ENCODE measurements around the gene ARID4B. TPM values are rescaled to one million over a fixed set of nuclear protein-coding genes. Genes with fewer than 3 reads are reported as not detected.
"Not testable (repeated sequence)": the region's sequence is repeated elsewhere in the genome, so short reads cannot be mapped to it uniquely, and the experiment has no call there.

ARID4B gene
- total RNA-seq (2014; rRNA removed; shearing (Covaris generic)): 30.3 and 34.6 TPM in 2 replicates

DNA sequence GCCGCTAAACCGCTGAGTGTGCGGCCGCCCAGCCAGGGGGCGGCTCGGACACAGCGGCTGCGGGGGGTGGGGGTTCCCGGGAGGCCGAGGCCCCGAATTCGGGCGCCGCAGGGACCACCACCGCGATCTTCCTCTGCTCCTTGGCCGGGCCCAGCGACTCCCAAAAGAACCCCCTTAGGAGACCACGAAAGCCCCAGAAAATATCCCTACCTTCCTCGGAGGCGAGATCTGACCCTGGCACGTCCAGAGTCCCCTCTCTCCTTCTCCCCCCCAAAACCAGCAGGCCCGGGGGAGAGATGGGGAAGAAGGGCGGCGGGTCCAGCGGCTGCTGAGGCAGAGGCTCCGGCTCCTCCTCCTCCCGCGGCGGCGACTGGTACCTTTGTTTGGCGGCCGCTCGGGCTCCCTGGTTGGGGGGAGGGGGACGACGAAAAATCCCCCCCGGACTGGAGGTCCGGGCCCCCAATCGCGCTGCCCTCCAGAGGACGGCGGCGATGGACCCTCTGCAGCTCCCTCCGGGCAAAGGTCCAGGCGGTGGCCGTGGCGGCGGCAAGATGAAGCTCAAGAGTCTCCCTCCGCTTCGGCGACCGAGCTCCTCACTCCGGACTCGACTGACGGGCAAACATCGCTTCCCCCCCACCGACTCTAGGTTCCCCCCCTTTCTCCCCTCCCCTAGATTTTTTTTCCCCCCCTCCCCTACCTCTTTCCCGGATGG is at the start of gene ARID4B:
Gene ARID4B, minus strand, starts transcription at position 621 of the 712 bp plus-strand sequence. CDS start 1,260 bp downstream, outside the sequence.
- Histone ChIP-seq H3K36me3 (no peaks in the 10 kb centered on the region; the same call in 1 of the 2 replicates), H3K27ac (peak within 1 kb of the TSS; percentile 90), H3K9me3 (replicated peaks) (no peaks in the 10 kb centered on the region), H3K27me3 (no peaks in the 10 kb centered on the region), H3K4me3 (peak within 1 kb of the TSS; percentile 91), H3K4me1 (peaks cover 5% of the 10 kb centered on the region; the same call in 1 of the 2 replicates)
- no peak for DNase-seq

DNA sequence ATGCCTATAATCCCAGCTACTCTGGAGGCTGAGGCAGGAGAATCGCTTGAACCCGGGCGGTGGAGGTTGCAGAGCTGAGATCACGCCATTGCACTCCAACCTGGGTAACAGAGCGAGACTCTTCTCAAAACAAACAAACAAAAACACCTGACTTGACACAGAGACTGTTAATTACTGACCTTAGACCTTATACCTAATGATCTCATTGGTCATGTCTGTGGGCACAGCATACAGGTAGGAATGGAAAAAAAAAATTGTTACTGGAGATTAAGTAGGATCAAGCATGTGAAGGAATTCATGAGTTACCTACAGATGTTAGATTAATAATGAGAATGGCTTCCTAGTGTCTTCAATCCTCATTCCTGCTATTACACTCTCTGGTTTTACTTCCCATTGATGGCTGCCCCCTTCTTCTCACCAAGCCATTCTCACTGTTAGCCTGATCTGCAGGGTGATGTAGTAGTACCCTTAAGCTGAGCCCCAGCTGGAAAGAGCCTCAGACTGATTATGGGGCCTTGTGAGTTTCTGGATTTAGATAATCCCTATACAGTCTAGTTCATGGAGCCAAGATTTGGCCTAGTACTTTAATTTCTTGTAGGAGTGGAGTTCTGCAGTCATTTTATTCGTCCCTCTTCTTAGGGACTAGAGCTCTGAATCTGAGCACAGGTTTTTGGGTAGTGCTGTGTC is 48.1 kb upstream of the ARID4B start:
- Histone ChIP-seq H3K9me3 (replicated peaks) (no peaks in the 10 kb centered on the region), H3K27ac (no peak overlapping the region), H3K27me3 (no peaks in the 10 kb centered on the region), H3K36me3 (peaks cover 9% of the 10 kb centered on the region), H3K4me1 (no peaks in the 10 kb centered on the region), H3K4me3 (no peak overlapping the region)
- DNase-seq: no peak

DNA sequence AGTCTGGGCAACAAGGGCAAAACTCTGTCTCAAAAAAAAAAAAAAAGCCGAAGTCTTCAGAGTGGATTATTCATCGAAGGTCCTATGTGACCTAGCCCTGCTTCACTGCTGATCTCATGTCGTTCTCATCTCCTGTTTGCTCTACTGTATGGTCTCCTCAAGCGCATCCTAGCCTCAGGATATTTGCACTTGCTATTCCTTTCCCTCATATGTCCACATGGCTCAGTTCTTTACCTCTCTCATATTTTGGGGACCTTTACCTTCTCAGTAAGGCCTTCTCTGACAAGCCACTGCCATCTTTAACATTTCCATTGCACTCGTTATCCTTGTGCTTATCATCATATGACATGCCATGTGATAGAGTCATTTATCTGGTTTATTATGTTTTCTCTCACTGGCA is 41.8 kb upstream of the ARID4B start:
- no peak overlapping the region for H3K4me3 ChIP-seq
- H3K27me3 ChIP-seq: no peaks in the 10 kb centered on the region
- DNase-seq: no peak
- H3K9me3 ChIP-seq (replicated peaks): no peaks in the 10 kb centered on the region
- no peaks in the 10 kb centered on the region; the same call in 1 of the 2 replicates for H3K36me3 ChIP-seq
- H3K4me1 ChIP-seq: no peaks in the 10 kb centered on the region
- H3K27ac ChIP-seq: no peak overlapping the region

- Histone ChIP-seq H3K9me3 (replicated peaks) (no peaks in the 10 kb centered on the region), H3K36me3 (no peaks in the 10 kb centered on the region; the same call in 1 of the 2 replicates), H3K27ac (no peak overlapping the region), H3K4me3 (no peak overlapping the region), H3K4me1 (no peaks in the 10 kb centered on the region), H3K27me3 (no peaks in the 10 kb centered on the region)
- DNase-seq: no peak
Observed at GRCh38 chr1:235368428-235368827, 40.4 kb upstream of the ARID4B start.

DNA sequence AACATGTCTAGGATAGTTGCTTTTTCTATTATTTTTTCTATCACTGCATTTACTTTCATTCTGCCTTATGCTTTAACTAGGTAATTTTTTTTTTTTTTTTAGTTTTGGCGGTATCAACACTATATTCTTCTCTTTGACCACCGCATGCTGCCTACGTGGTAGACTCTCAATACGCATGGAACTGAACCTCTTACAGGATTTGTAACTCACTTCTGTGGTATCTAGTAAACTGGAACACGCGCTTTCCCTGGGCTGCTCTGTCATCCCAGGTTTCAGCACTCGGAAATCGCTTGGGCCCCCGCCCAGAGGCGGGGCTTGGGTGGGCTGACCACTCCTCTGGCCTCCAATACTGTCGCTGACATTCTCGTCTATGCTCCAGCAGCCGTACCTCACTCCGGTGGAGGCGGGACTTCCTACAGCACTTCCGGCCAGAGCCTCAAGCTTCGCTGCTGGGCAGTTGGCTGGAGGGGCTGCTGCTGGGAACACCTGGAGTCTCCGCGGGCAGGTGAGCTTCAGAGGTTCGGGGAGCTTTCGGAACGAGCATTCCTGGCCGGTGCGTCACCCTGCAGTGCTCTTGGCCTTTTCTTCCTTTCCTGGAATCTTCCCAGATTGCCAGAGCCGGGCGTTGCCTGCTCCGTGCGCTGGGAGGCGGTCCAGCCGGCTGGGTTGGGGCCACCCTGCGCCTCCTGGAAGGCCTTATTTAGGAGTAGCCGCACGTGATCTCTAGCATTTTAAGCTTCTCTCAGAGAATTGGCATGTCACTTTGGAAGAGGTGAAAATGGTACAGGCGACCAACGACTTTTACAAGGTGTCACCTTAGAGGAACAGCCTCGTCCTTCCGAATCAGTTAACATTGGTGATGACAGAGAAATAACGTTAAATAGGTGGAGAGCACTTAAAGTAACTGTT is 39.3 kb upstream of the ARID4B start, which contains the start of gene TBCE:
Gene TBCE, plus strand, starts transcription at position 428 of the 909 bp plus-strand sequence. CDS start 12,623 bp downstream, outside the sequence.
- Histone ChIP-seq H3K27ac (peak within 1 kb of the TSS; percentile 17; the same call in 1 of the 2 replicates), H3K4me1 (no peaks in the 10 kb centered on the region), H3K4me3 (peak within 1 kb of the TSS; percentile 76), H3K9me3 (replicated peaks) (no peaks in the 10 kb centered on the region), H3K27me3 (no peaks in the 10 kb centered on the region), H3K36me3 (no peaks in the 10 kb centered on the region; the same call in 1 of the 2 replicates)
- DNase-seq: peak; percentile 96 to 97

GRCh38 chr1:235366286-235366685 is 38.3 kb upstream of the ARID4B start:
- no peak overlapping the region for H3K27ac ChIP-seq
- H3K4me1 ChIP-seq: no peaks in the 10 kb centered on the region
- no peaks in the 10 kb centered on the region for H3K36me3 ChIP-seq
- H3K9me3 ChIP-seq (replicated peaks): no peaks in the 10 kb centered on the region
- no peak for DNase-seq
- H3K4me3 ChIP-seq: no peak overlapping the region
- H3K27me3 ChIP-seq: no peaks in the 10 kb centered on the region

- not testable (repeated sequence) for DNase-seq; H3K27ac ChIP-seq; H3K4me1 ChIP-seq; H3K27me3 ChIP-seq; H3K4me3 ChIP-seq; H3K36me3 ChIP-seq; H3K9me3 ChIP-seq (replicated peaks)
Observed at GRCh38 chr1:235364189-235364588, 36.2 kb upstream of the ARID4B start.

GRCh38 chr1:235358899-235359298 is 30.9 kb upstream of the ARID4B start:
- H3K36me3 ChIP-seq: no peaks in the 10 kb centered on the region
- H3K4me3 ChIP-seq: no peak overlapping the region
- no peak for DNase-seq
- peaks cover 8% of the 10 kb centered on the region; the same call in 1 of the 2 replicates for H3K4me1 ChIP-seq
- no peaks in the 10 kb centered on the region for H3K27me3 ChIP-seq
- no peaks in the 10 kb centered on the region for H3K9me3 ChIP-seq (replicated peaks)
- H3K27ac ChIP-seq: no peak overlapping the region

DNA sequence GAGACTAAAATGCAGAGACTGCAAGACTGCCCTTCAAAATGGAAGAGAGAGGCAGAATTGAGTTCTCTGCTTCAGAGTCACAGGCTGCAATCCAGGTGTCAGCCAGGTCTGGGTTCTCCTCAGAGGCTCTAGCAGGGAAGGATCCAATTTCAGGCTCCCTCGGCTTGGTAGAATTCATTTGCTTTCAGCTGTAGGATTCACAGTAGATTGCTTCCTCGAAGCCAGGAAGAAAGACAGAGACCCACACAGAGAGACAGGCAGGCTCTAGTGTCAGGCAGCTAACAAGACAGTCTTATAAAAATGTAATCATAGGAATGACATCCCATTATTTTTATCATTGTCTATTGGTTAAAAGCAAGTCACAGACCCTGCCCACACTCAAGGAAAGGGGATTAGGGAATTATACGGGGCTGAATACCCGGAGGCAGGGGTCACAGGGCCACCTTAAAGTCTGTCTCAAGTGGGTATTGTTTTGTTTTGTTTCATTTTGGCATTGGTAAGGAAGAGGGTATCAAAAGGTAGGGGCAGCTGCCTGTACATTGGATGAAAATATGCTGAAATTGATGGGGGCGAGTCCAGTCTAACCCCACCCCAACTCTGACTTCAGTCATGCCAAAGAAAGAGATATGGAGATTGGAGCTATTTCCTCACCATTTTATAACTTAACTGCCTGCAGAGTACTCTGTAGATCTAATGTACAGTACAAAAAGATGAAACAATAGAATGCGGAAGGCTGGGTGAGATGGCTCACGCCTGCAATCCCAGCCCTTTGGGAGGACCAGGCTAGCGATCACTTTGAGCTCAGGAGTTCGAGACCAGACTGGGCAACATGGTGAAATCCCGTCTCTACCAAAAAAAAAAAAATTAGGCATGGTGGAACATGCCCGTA is 29.8 kb upstream of the ARID4B start:
- H3K27me3 ChIP-seq: no peaks in the 10 kb centered on the region

GRCh38 chr1:235351898-235352297 is 23.9 kb upstream of the ARID4B start:
- Histone ChIP-seq H3K27me3 (no peaks in the 10 kb centered on the region), H3K4me1 (no peaks in the 10 kb centered on the region), H3K36me3 (no peaks in the 10 kb centered on the region), H3K27ac (no peak overlapping the region), H3K9me3 (replicated peaks) (no peaks in the 10 kb centered on the region), H3K4me3 (no peak overlapping the region)
- DNase-seq: no peak

More for the DNA sequence above, 29.8 kb upstream of the ARID4B start:
- no peaks in the 10 kb centered on the region for H3K9me3 ChIP-seq (replicated peaks)
- DNase-seq: peak; percentile 17 to 62
- no peaks in the 10 kb centered on the region for H3K36me3 ChIP-seq
- H3K27ac ChIP-seq: no peak overlapping the region; the same call in 1 of the 2 replicates
- peaks cover 8% of the 10 kb centered on the region; the same call in 1 of the 2 replicates for H3K4me1 ChIP-seq
- peak overlapping the region; percentile 48 for H3K4me3 ChIP-seq

DNA sequence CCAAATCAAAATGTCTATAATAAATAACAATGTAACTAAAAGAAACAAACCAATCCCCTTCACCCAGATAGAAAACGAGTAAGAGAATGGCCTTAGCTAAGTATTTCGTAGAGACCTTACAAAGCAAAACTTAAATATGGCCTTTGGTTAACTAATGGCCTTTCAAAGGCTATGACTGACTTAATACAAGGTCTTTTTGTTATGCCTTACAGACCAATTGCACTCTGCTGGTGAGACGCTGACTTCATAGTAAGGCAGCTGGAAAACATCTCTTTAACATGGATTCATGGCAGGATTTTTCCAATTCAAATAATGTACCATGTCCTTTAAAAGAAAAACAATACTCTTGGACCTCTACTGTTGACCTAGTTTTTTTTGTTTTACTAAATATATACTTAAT is 23.5 kb upstream of the ARID4B start:
- Histone ChIP-seq H3K36me3 (no peaks in the 10 kb centered on the region), H3K4me3 (no peak overlapping the region), H3K9me3 (replicated peaks) (no peaks in the 10 kb centered on the region), H3K27ac (no peak overlapping the region), H3K4me1 (no peaks in the 10 kb centered on the region), H3K27me3 (no peaks in the 10 kb centered on the region)
- DNase-seq: no peak

- DNase-seq: no peak
- Histone ChIP-seq H3K4me1 (no peaks in the 10 kb centered on the region), H3K36me3 (no peaks in the 10 kb centered on the region), H3K9me3 (replicated peaks) (no peaks in the 10 kb centered on the region), H3K4me3 (no peak overlapping the region), H3K27me3 (no peaks in the 10 kb centered on the region), H3K27ac (no peak overlapping the region)
Observed at GRCh38 chr1:235343726-235344125, 15.7 kb upstream of the ARID4B start.

- Histone ChIP-seq H3K27me3 (no peaks in the 10 kb centered on the region), H3K9me3 (replicated peaks) (no peaks in the 10 kb centered on the region), H3K27ac (no peak overlapping the region), H3K36me3 (no peaks in the 10 kb centered on the region; the same call in 1 of the 2 replicates), H3K4me3 (no peak overlapping the region), H3K4me1 (no peaks in the 10 kb centered on the region)
- no peak for DNase-seq
Observed at GRCh38 chr1:235342471-235342870, 14.5 kb upstream of the ARID4B start.

DNA sequence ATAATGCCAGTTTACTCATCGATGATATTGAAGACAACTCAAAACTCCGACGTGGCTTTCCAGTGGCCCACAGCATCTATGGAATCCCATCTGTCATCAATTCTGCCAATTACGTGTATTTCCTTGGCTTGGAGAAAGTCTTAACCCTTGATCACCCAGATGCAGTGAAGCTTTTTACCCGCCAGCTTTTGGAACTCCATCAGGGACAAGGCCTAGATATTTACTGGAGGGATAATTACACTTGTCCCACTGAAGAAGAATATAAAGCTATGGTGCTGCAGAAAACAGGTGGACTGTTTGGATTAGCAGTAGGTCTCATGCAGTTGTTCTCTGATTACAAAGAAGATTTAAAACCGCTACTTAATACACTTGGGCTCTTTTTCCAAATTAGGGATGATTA is 14.1 kb upstream of the ARID4B start:
- Histone ChIP-seq H3K4me1 (no peaks in the 10 kb centered on the region), H3K27me3 (no peaks in the 10 kb centered on the region), H3K36me3 (no peaks in the 10 kb centered on the region; the same call in 1 of the 2 replicates), H3K9me3 (replicated peaks) (no peaks in the 10 kb centered on the region), H3K4me3 (no peak overlapping the region), H3K27ac (no peak overlapping the region)
- DNase-seq: no peak
